Measurements from ENCODE around the gene CD244. TPM values are rescaled to one million over a fixed set of nuclear protein-coding genes. Genes with fewer than 3 reads are reported as not detected.
"Not testable (repeated sequence)": the region's sequence is repeated elsewhere in the genome, so short reads cannot be mapped to it uniquely, and the experiment has no call there.

Gene CD244
- polyA plus RNA-seq, 3 donors: 62.2 to 116 (median 106) TPM

DNA sequence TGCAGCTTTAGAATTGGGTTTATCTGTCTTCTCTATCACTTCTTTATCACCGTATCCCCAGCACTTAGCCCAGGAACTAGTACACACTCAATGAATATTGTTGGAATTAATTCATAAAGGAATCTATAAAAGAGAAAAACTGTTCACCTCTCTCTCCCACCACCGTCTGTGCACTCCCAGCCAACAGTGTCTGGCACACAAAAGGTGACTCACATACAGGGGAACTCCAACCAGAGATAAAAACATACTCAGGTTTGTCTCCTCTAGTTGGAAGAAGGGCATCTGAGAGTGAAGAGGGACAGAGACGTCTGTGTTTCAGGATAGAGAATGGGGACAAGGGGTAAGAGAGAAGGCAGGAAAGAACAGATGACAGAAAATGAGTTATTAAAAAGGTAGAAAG is 12.2 kb upstream of the CD244 start:
- H3K9ac ChIP-seq (ENCODE audit: insufficient read depth, low read length, poor library complexity, severe bottlenecking): no peak overlapping the region
- H3K79me2 ChIP-seq (ENCODE audit: insufficient read depth, low read length): no peaks in the 10 kb centered on the region
- H3K36me3 Mint-ChIP-seq: no peaks in the 10 kb centered on the region
- H3K4me1 Mint-ChIP-seq: peaks cover 43% of the 10 kb centered on the region
- WGBS (ENCODE audit: insufficient coverage): 100% methylated on average over 1 of the region's 3 CpGs
- peaks cover 38% of the 10 kb centered on the region in 2 donors for H3K4me1 ChIP-seq (ENCODE audit: control insufficient read depth in 1 of 2, insufficient read depth in 2 of 2, low read length in 2 of 2)
- DNase-seq: peak in 1 of 3 donors; percentile 57
- H3K4me2 ChIP-seq (replicated peaks; ENCODE audit: extremely low read depth, low read length, poor library complexity, severe bottlenecking): no peak overlapping the region
- TF ChIP-seq, protein P1, sequence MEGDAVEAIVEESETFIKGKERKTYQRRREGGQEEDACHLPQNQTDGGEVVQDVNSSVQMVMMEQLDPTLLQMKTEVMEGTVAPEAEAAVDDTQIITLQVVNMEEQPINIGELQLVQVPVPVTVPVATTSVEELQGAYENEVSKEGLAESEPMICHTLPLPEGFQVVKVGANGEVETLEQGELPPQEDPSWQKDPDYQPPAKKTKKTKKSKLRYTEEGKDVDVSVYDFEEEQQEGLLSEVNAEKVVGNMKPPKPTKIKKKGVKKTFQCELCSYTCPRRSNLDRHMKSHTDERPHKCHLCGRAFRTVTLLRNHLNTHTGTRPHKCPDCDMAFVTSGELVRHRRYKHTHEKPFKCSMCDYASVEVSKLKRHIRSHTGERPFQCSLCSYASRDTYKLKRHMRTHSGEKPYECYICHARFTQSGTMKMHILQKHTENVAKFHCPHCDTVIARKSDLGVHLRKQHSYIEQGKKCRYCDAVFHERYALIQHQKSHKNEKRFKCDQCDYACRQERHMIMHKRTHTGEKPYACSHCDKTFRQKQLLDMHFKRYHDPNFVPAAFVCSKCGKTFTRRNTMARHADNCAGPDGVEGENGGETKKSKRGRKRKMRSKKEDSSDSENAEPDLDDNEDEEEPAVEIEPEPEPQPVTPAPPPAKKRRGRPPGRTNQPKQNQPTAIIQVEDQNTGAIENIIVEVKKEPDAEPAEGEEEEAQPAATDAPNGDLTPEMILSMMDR (IDR thresholded peaks at IDR 0.05): no peak
- intact Hi-C loops (cut with micrococcal nuclease): no loop called here
- peak overlapping the region; percentile 72 to 96 (median 90) for H3K27ac Mint-ChIP-seq
- H3K36me3 ChIP-seq (replicated peaks in 1 of 2; ENCODE audit: control insufficient read depth in 1 of 2, insufficient read depth in 2 of 2, low read length in 2 of 2): no peaks in the 10 kb centered on the region
- H3K9me3 Mint-ChIP-seq: peaks cover 0 to 3% (median 0%) of the 10 kb centered on the region in 7 donors
- no peak overlapping the region for H3K4me3 ChIP-seq (replicated peaks in 1 of 3; ENCODE audit: low read depth in 2 of 3, low read length in 3 of 3)
- H3K27me3 Mint-ChIP-seq (ENCODE audit: low read depth in 3 of 3): peaks cover 0 to 4% (median 0%) of the 10 kb centered on the region in 3 donors
- no peaks in the 10 kb centered on the region for H4K20me1 ChIP-seq (ENCODE audit: insufficient read depth, low read length)
- no peak overlapping the region for H2AFZ ChIP-seq (ENCODE audit: insufficient read depth, low read depth, low read length, poor library complexity, severe bottlenecking)
- H3K4me3 Mint-ChIP-seq: no peak overlapping the region
- no peaks in the 10 kb centered on the region for H3K9me3 ChIP-seq (replicated peaks in 1 of 2; ENCODE audit: control insufficient read depth in 1 of 2, insufficient read depth in 1 of 2, low read length in 2 of 2)
- peak overlapping the region; percentile 62 to 63 for H3K27ac ChIP-seq (ENCODE audit: low read depth in 1 of 2, low read length in 2 of 2)
- no peaks in the 10 kb centered on the region for H3K27me3 ChIP-seq (ENCODE audit: control insufficient read depth in 2 of 2, insufficient read depth in 2 of 2, low read length in 2 of 2)

DNA sequence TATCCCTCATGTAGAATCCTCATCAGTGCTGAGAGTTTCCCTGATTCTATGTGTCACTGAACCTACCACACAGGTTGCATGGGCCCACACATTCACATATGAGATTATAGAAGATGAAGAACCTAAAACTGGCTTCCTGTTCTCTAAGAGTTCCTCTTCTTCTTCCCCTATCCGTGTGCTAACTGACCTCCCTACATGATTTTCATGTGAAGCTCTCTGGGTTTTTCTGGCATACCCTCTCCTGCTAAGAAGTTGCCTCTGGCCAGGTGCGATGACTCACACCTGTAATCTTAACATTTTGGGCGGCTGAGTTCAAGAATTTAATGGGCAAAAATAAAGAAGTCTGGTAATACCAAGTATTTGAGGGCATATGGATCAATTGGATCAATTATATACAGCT is 5.5 kb upstream of the CD244 start:
- H3K27ac Mint-ChIP-seq: peak overlapping the region; percentile 44 to 96 (median 86)
- H3K4me1 Mint-ChIP-seq: peaks cover 68% of the 10 kb centered on the region
- H3K27ac ChIP-seq (ENCODE audit: low read depth in 1 of 2, low read length in 2 of 2): peak overlapping the region in 1 of 2 donors; percentile 76

DNA sequence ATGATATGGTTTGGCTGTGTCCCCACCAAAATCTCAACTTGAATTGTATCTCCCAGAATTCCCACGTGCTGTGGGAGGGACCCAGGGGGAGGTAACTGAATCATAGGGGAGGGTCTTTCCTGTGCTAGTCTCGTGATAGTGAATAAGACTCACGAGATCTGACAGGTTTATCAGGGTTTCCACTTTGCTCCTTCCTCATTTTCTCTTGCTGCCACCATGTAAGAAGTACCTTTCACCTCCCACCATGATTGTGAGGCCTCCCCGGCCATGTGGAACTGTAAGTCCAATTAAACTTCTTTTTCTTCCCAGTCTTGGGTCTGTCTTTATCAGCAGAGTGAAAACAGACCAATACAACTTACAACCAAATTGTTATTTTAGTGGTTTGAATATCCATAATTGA is 5.0 kb upstream of the CD244 start:
- intact Hi-C loops (cut with micrococcal nuclease): loop anchor here in 1 of 2 donors (10.0 kb wide), 1 partner anchor 183 kb away; no protein-coding TSS in a partner anchor
- not testable (repeated sequence) for H3K27me3 Mint-ChIP-seq (ENCODE audit: low read depth in 3 of 3); H3K27me3 ChIP-seq (ENCODE audit: control insufficient read depth in 2 of 2, insufficient read depth in 2 of 2, low read length in 2 of 2); H3K4me3 ChIP-seq (replicated peaks in 1 of 3; ENCODE audit: low read depth in 2 of 3, low read length in 3 of 3); H3K36me3 ChIP-seq (replicated peaks in 1 of 2; ENCODE audit: control insufficient read depth in 1 of 2, insufficient read depth in 2 of 2, low read length in 2 of 2); H3K9me3 ChIP-seq (replicated peaks in 1 of 2; ENCODE audit: control insufficient read depth in 1 of 2, insufficient read depth in 1 of 2, low read length in 2 of 2); H3K36me3 Mint-ChIP-seq; H4K20me1 ChIP-seq (ENCODE audit: insufficient read depth, low read length); H3K9me3 Mint-ChIP-seq; H2AFZ ChIP-seq (ENCODE audit: insufficient read depth, low read depth, low read length, poor library complexity, severe bottlenecking); H3K4me3 Mint-ChIP-seq; H3K9ac ChIP-seq (ENCODE audit: insufficient read depth, low read length, poor library complexity, severe bottlenecking); H3K79me2 ChIP-seq (ENCODE audit: insufficient read depth, low read length)
- no CpG with 5 or more reads among the region's 4 CpGs for WGBS (ENCODE audit: insufficient coverage)
- peak; percentile 52 to 87 (median 74) for DNase-seq
- peaks cover 59 to 62% of the 10 kb centered on the region in 2 donors for H3K4me1 ChIP-seq (ENCODE audit: control insufficient read depth in 1 of 2, insufficient read depth in 2 of 2, low read length in 2 of 2)
- peak overlapping the region; percentile 19 to 76 for H3K27ac ChIP-seq (ENCODE audit: low read depth in 1 of 2, low read length in 2 of 2)
- peaks cover 73% of the 10 kb centered on the region for H3K4me1 Mint-ChIP-seq
- peak overlapping the region; percentile 14 for H3K4me2 ChIP-seq (replicated peaks; ENCODE audit: extremely low read depth, low read length, poor library complexity, severe bottlenecking)
- H3K27ac Mint-ChIP-seq: peak overlapping the region; percentile 44 to 96 (median 86)

More for the DNA sequence above, 5.5 kb upstream of the CD244 start:
- intact Hi-C loops (cut with micrococcal nuclease): loop anchor here in 1 of 2 donors (10.0 kb wide), 1 partner anchor 183 kb away; no protein-coding TSS in a partner anchor
- H3K27me3 Mint-ChIP-seq (ENCODE audit: low read depth in 3 of 3): peaks cover 0 to 3% (median 0%) of the 10 kb centered on the region in 3 donors
- peaks cover 0 to 2% (median 0%) of the 10 kb centered on the region in 7 donors for H3K9me3 Mint-ChIP-seq
- Histone ChIP-seq H3K4me2 (replicated peaks; ENCODE audit: extremely low read depth, low read length, poor library complexity, severe bottlenecking) (peak overlapping the region; percentile 14), H3K9ac (ENCODE audit: insufficient read depth, low read length, poor library complexity, severe bottlenecking) (no peak overlapping the region), H4K20me1 (ENCODE audit: insufficient read depth, low read length) (no peaks in the 10 kb centered on the region), H3K9me3 (replicated peaks in 1 of 2; ENCODE audit: control insufficient read depth in 1 of 2, insufficient read depth in 1 of 2, low read length in 2 of 2) (no peaks in the 10 kb centered on the region), H3K4me1 (ENCODE audit: control insufficient read depth in 1 of 2, insufficient read depth in 2 of 2, low read length in 2 of 2) (peaks cover 54 to 57% of the 10 kb centered on the region in 2 donors), H2AFZ (ENCODE audit: insufficient read depth, low read depth, low read length, poor library complexity, severe bottlenecking) (no peak overlapping the region), H3K79me2 (ENCODE audit: insufficient read depth, low read length) (no peaks in the 10 kb centered on the region), H3K27me3 (ENCODE audit: control insufficient read depth in 2 of 2, insufficient read depth in 2 of 2, low read length in 2 of 2) (no peaks in the 10 kb centered on the region), H3K4me3 (replicated peaks in 1 of 3; ENCODE audit: low read depth in 2 of 3, low read length in 3 of 3) (no peak overlapping the region), H3K36me3 (replicated peaks in 1 of 2; ENCODE audit: control insufficient read depth in 1 of 2, insufficient read depth in 2 of 2, low read length in 2 of 2) (no peaks in the 10 kb centered on the region)
- no peaks in the 10 kb centered on the region for H3K36me3 Mint-ChIP-seq
- peak overlapping the region in 1 of 2 donors; percentile 42 for H3K4me3 Mint-ChIP-seq
- WGBS (ENCODE audit: insufficient coverage): 0% methylated on average over 1 of the region's 3 CpGs
- DNase-seq: peak; percentile 52 to 85 (median 81)
- TF ChIP-seq, protein P1 (IDR thresholded peaks at IDR 0.05): no peak
